ENCODE data around the gene RYR1. TPM values are rescaled to one million over a fixed set of nuclear protein-coding genes. Genes with fewer than 3 reads are reported as not detected.

The RYR1 gene
- polyA plus RNA-seq, 1 of the 3 experiments (the other 2 are of a cell fraction): under 0.01 TPM

DNA sequence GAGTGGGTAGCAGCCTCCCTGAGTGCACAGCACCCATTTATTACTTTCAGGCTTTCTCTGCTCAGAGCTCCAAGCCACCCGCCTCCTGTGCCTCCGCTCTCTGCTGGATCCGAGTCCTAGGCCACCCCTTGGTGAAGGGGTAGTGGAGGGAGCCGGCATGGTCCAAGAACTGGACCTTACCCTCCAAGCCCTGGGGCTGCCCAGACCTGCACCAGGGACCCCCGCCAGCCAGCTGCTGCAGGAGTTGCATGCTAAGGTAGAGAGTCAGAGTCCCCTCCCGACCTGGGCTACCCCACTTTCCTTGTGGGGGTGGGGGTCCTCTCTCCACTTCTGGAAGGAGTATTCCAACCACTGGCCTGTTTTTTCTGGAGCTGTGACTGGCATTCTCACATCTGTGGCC is 28.6 kb upstream of the RYR1 start:
- H3K4me1 ChIP-seq (ENCODE audit: control insufficient read depth in 1 of 2, insufficient read depth in 2 of 2, low read depth in 1 of 2, low read length in 1 of 2): no peaks in the 10 kb centered on the region; a peak in 1 of 4 replicates
- no peaks in the 10 kb centered on the region for H3K9me3 ChIP-seq
- H3K9ac ChIP-seq: no peak overlapping the region
- H3K4me2 ChIP-seq: no peak overlapping the region
- ChIA-PET POLR2A (no interaction called here), CTCF (no interaction called here)
- H3F3A ChIP-seq (replicated peaks; ENCODE audit: insufficient read depth): peaks cover 9% of the 10 kb centered on the region
- TF ChIP-seq EP300 (IDR thresholded peaks at IDR 0.05; ENCODE audit: borderline replicate concordance in 1 of 2, low read depth in 1 of 2, low read length in 1 of 2): no peak
- TF ChIP-seq, protein P1, sequence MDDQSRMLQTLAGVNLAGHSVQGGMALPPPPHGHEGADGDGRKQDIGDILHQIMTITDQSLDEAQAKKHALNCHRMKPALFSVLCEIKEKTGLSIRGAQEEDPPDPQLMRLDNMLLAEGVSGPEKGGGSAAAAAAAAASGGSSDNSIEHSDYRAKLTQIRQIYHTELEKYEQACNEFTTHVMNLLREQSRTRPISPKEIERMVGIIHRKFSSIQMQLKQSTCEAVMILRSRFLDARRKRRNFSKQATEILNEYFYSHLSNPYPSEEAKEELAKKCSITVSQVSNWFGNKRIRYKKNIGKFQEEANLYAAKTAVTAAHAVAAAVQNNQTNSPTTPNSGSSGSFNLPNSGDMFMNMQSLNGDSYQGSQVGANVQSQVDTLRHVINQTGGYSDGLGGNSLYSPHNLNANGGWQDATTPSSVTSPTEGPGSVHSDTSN (IDR thresholded peaks at IDR 0.05): no peak
- TF ChIP-seq ZBTB33 (IDR thresholded peaks at IDR 0.05; ENCODE audit: borderline replicate concordance, low read depth): no peak
- no peak for TF ChIP-seq NRF1 (IDR thresholded peaks at IDR 0.05; ENCODE audit: low read depth, low read length)
- TF ChIP-seq RCOR1 (IDR thresholded peaks at IDR 0.05; ENCODE audit: low read length): no peak
- no peak for TF ChIP-seq YY1 (IDR thresholded peaks at IDR 0.05; ENCODE audit: low read depth)
- TF ChIP-seq MXI1 (IDR thresholded peaks at IDR 0.05; ENCODE audit: low read depth, low read length): no peak
- TF ChIP-seq FOXJ3 (CRISPR knock-in tag; IDR thresholded peaks at IDR 0.05): no peak
- TF ChIP-seq RAD21 (IDR thresholded peaks at IDR 0.05; ENCODE audit: low read length): no peak
- TF ChIP-seq, protein P2, sequence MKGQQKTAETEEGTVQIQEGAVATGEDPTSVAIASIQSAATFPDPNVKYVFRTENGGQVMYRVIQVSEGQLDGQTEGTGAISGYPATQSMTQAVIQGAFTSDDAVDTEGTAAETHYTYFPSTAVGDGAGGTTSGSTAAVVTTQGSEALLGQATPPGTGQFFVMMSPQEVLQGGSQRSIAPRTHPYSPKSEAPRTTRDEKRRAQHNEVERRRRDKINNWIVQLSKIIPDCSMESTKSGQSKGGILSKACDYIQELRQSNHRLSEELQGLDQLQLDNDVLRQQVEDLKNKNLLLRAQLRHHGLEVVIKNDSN (IDR thresholded peaks at IDR 0.05; ENCODE audit: borderline replicate concordance, low read depth): no peak
- TF ChIP-seq RXRA (IDR thresholded peaks at IDR 0.05; ENCODE audit: borderline replicate concordance, low read depth): no peak
- no peak for TF ChIP-seq FOSL2 (IDR thresholded peaks at IDR 0.05; ENCODE audit: borderline replicate concordance, low read depth)
- no peak for TF ChIP-seq POLR2AphosphoS5 (IDR thresholded peaks at IDR 0.05; ENCODE audit: low read depth, low read length)
- TF ChIP-seq SIN3A (IDR thresholded peaks at IDR 0.05; ENCODE audit: borderline replicate concordance, low read depth, low read length): no peak
- TF ChIP-seq, protein P3, sequence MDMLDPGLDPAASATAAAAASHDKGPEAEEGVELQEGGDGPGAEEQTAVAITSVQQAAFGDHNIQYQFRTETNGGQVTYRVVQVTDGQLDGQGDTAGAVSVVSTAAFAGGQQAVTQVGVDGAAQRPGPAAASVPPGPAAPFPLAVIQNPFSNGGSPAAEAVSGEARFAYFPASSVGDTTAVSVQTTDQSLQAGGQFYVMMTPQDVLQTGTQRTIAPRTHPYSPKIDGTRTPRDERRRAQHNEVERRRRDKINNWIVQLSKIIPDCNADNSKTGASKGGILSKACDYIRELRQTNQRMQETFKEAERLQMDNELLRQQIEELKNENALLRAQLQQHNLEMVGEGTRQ (IDR thresholded peaks at IDR 0.05; ENCODE audit: borderline replicate concordance, low read depth, low read length): no peak
- no peak for TF ChIP-seq CHD2 (IDR thresholded peaks at IDR 0.05; ENCODE audit: low read length, partially characterized antibody)
- no peak for TF ChIP-seq SMC3 (IDR thresholded peaks at IDR 0.05; ENCODE audit: low read depth, low read length)
- TF ChIP-seq ELF1 (IDR thresholded peaks at IDR 0.05): no peak
- no peak overlapping the region for H3K27ac ChIP-seq (ENCODE audit: low read depth in 2 of 2, low read length in 1 of 2)
- H3K79me2 ChIP-seq (ENCODE audit: insufficient read depth): peaks cover 6% of the 10 kb centered on the region; the same call in 1 of the 2 replicates
- H3K27me3 ChIP-seq (ENCODE audit: insufficient read depth): no peaks in the 10 kb centered on the region
- H3K9me2 ChIP-seq: no peaks in the 10 kb centered on the region
- WGBS (ENCODE audit: low lambda C conversion rate): 93% methylated on average over 6 of the region's 6 CpGs
- H2AFZ ChIP-seq (ENCODE audit: low read depth): no peak overlapping the region
- H3K36me3 ChIP-seq (replicated peaks in 1 of 2; ENCODE audit: control insufficient read depth in 1 of 2, insufficient read depth in 2 of 2, low read length in 1 of 2): peaks cover 0 to 4% of the 10 kb centered on the region in 2 experiments
- no peak overlapping the region for H3K4me3 ChIP-seq (ENCODE audit: low read depth in 2 of 2, low read length in 1 of 2)
- H4K20me1 ChIP-seq (ENCODE audit: insufficient read depth): no peaks in the 10 kb centered on the region
- DNase-seq: no peak

Data from SK-N-SH (cell line).